Cardiac muscle cell (in vitro differentiated cells and primary cell): ENCODE measurements around the gene TRIM44. TPM values are rescaled to one million over a fixed set of nuclear protein-coding genes. Genes with fewer than 3 reads are reported as not detected.
A peak's percentile ranks its signal among the peaks of the same experiment; 100 is the strongest.
"Not testable (repeated sequence)": the region's sequence is repeated elsewhere in the genome, so short reads cannot be mapped to it uniquely, and the experiment has no call there.

ENCODE experiments used
- DNase-seq, 2 donors: peaks; one replicate each; pipeline versions ENCODE4 v3.0.0 to v3.0.0-alpha.2; 2010 to 2017; ENCODE audit warnings: low read depth in 1 of 2, low spot score in 1 of 2
- H3K27ac ChIP-seq: fragments of 200-600 bp; sonication (generic); 2 replicates; pipeline ENCODE4 v1.5.1; 2016
- H3K27me3 ChIP-seq: fragments of 200-600 bp; sonication (generic); 2 replicates; pipeline ENCODE4 v1.6.0; 2016; ENCODE audit warnings: control low read depth
- H3K36me3 ChIP-seq: fragments of 200-600 bp; sonication (generic); 2 replicates; pipeline ENCODE4 v1.5.1; 2016; ENCODE audit warnings: control low read depth
- H3K4me1 ChIP-seq: fragments of 200-600 bp; sonication (generic); 2 replicates; pipeline ENCODE4 v1.8.1; 2017; ENCODE audit warnings: low read depth, mild to moderate bottlenecking, mixed run types
- H3K4me3 ChIP-seq: fragments of 200-600 bp; sonication (generic); 2 replicates; pipeline ENCODE4 v1.5.1; 2016; ENCODE audit warnings: mild to moderate bottlenecking
- H3K9me3 ChIP-seq: fragments of 200-600 bp; sonication (generic); 2 replicates; pipeline ENCODE4 v1.5.1; 2017; ENCODE audit warnings: low read depth, mild to moderate bottlenecking, control low read depth
- polyA plus RNA-seq: library from polyadenylated mRNA; unstranded; fragments of >200 nt; fragmentation: Nextera tagmentation; extraction: Ambion mirVana; gene quantifications from 2 replicates; pipeline ENCODE4 v1.2.1, GENCODE V29; 2016
- total RNA-seq: library from RNA; depleted of rRNA; stranded (reverse); fragments of >200 nt; gene quantifications from 2 replicates; pipeline ENCODE4 v1.2.3, GENCODE V29; 2016
- TF ChIP-seq, protein P1 (sequence below): IDR thresholded peaks from 2 replicates; pipeline ENCODE4 v1.5.1; 2012; ENCODE audit warnings: low read depth, mild to moderate bottlenecking, low read length

Gene TRIM44
- total and polyA plus RNA-seq, 2 experiments from 2014 or later, result 19.2 to 45.7 TPM

DNA sequence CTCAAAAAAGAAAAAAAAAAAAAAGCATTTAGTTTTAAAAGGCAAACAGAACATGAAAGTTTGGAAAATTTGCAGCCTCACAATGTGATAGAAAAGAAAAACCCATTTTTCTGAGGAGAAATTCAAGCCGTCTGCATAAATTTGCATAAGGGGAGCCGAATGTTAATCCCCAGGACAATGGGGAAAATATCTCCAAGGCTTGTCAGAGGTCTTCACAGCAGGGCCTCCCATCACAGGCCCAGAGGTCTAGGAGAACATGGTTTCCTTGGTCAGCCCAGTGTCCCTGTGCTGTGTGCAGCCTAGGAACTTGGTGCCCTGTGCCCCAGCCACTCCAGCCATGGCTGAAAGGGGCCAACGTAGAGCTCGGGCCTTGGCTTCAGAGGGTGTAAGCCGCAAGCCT is 109.1 kb downstream of the TRIM44 start:
- TF ChIP-seq, protein P1, sequence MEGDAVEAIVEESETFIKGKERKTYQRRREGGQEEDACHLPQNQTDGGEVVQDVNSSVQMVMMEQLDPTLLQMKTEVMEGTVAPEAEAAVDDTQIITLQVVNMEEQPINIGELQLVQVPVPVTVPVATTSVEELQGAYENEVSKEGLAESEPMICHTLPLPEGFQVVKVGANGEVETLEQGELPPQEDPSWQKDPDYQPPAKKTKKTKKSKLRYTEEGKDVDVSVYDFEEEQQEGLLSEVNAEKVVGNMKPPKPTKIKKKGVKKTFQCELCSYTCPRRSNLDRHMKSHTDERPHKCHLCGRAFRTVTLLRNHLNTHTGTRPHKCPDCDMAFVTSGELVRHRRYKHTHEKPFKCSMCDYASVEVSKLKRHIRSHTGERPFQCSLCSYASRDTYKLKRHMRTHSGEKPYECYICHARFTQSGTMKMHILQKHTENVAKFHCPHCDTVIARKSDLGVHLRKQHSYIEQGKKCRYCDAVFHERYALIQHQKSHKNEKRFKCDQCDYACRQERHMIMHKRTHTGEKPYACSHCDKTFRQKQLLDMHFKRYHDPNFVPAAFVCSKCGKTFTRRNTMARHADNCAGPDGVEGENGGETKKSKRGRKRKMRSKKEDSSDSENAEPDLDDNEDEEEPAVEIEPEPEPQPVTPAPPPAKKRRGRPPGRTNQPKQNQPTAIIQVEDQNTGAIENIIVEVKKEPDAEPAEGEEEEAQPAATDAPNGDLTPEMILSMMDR, result no peak
- DNase-seq, result no peak
- H3K27me3 ChIP-seq, result no peaks in the 10 kb centered on the region
- H3K27ac ChIP-seq, result no peak overlapping the region
- H3K9me3 ChIP-seq, result no peaks in the 10 kb centered on the region
- H3K36me3 ChIP-seq, result no peaks in the 10 kb centered on the region
- no peaks in the 10 kb centered on the region for H3K4me1 ChIP-seq
- no peak overlapping the region for H3K4me3 ChIP-seq

DNA sequence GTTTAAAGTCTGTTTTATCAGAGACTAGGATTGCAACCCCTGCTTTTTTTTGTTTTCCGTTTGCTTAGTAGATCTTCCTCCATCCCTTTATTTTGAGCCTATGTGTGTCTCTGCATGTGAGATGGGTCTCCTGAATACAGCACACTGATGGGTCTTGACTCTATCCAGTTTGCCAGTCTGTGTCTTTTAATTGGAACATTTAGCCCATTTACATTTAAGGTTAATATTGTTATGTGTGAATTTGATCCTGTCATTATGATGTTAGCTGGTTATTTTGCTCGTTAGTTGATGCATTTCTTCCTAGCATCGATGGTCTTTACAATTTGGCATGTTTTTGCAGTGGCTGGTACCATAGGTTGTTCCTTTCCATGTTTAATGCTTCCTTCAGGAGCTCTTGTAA is 114.7 kb downstream of the TRIM44 start:
- H3K27me3 ChIP-seq, H3K4me3 ChIP-seq, H3K36me3 ChIP-seq, H3K4me1 ChIP-seq, DNase-seq, H3K27ac ChIP-seq, H3K9me3 ChIP-seq: not testable (repeated sequence)

GRCh38 chr11:35778943-35779342 is 116.4 kb downstream of the TRIM44 start:
- H3K27ac ChIP-seq, DNase-seq, H3K4me3 ChIP-seq, H3K36me3 ChIP-seq, H3K9me3 ChIP-seq, H3K4me1 ChIP-seq: not testable (repeated sequence)
- peaks cover 14% of the 10 kb centered on the region for H3K27me3 ChIP-seq

DNA sequence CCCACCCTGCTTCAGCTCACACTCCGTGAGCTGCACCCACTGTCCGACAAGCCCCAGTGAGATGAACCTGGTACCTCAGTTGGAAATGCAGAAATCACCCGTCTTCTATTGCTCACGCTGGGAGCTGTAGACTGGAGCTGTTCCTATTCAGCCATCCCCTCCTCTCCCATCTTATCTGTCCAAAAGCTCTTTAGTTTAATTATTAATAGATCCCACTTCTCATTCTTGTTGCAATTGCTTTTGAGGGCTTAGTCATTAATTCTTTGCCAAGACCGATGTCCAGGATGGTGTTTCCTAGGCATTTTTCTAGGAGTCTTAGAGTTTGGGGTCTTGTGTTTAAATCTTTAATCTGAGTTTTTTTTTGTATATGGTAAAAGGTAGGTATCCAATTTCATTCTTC is 116.8 kb downstream of the TRIM44 start:
- Histone ChIP-seq H3K27ac (no peak overlapping the region), H3K4me1 (no peaks in the 10 kb centered on the region), H3K9me3 (no peaks in the 10 kb centered on the region), H3K27me3 (peaks cover 19% of the 10 kb centered on the region), H3K36me3 (no peaks in the 10 kb centered on the region), H3K4me3 (no peak overlapping the region)
- TF ChIP-seq, protein P1, result no peak
- no peak for DNase-seq

DNA sequence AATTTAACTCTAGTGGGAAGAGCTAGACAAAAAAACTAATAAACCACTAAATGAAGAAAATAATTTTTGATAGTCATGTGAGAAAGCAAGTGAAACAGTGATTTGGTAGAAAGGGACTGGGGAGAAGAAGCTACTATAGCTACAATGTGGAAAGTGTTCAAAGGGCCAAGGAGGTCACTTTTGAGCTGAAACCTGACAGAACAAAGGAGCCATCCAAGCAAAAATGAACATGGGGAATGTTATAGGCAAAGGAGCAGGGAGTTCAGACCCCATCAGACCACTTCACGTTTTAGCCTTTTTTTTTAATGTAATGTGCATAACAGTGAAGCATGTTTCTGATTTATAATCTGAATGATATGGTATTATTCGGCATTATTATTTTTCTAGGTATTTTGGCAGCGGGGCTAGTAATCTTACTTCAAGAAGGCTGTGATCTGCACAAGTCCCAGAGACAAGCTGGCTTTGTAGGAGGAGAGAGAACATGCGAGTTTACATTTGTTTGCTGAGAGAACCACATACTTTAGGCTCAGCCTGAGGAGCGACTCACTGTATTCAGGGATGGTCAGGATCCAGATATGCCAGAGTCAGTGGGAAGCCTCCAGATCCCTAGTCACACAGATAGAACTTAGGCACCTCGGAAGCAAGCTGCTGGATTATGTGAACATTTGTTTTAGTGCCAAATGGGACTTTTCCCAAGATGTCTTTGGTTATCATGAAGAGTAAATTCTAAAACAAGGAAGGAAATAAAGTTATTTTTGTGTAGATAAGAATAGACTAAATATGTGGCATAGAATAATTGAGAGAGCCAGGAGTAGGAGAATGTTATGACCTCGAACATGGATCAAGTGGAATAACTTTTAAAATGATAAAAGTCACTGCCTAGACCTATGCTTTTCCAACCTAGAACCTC is 118.6 kb downstream of the TRIM44 start:
- H3K4me1 ChIP-seq, result peaks cover 10% of the 10 kb centered on the region
- H3K27ac ChIP-seq, result no peak overlapping the region
- TF ChIP-seq, protein P1, result no peak

DNA sequence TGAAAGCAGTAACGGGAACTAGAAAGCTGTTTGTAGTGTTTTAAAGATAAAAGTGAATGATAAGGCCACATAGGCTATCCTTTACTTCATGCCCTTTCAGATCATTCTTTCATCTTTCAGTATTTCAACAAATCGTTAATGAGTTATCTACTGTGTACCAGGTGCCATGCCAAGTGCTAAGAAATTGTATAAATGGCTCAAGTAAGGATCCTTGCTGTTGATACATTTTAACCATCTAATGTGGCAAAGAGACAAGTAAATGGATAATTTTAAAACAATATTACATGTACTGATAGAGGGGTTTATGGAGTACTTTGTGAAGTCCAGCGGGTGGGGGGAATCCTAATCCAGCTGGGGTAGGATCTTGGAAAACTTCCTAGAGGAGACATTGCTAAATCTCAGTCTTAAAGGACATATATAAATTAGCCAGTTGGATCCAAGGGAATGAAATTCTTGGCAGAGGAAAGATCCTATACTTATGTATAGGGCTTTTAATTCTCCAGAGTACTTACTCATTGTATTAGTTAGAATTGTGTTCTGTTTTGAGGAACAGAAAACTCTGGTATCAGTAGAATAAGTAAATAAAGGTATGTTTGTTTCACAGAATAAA is 119.4 kb downstream of the TRIM44 start:
- Histone ChIP-seq H3K4me1 (peaks cover 17% of the 10 kb centered on the region), H3K36me3 (no peaks in the 10 kb centered on the region), H3K27me3 (peaks cover 27% of the 10 kb centered on the region), H3K4me3 (no peak overlapping the region), H3K27ac (no peak overlapping the region), H3K9me3 (no peaks in the 10 kb centered on the region)
- TF ChIP-seq, protein P1, result no peak
- no peak for DNase-seq

More for the DNA sequence above, 118.6 kb downstream of the TRIM44 start:
- Histone ChIP-seq H3K9me3 (no peaks in the 10 kb centered on the region), H3K4me3 (no peak overlapping the region), H3K36me3 (no peaks in the 10 kb centered on the region), H3K27me3 (peaks cover 27% of the 10 kb centered on the region)
- DNase-seq, result peak in 1 of 2 donors; percentile 52
